ENCODE data around the gene TRIM56. TPM values are rescaled to one million over a fixed set of nuclear protein-coding genes. Genes with fewer than 3 reads are reported as not detected.

TRIM56 gene
- total and polyA plus RNA-seq, 2 of the 13 experiments (the other 11 are each of a cell fraction or from before 2014, with no cell fraction given) = 3.2 to 7.1 TPM

- no peak for TF ChIP-seq TAF15 (IDR thresholded peaks at IDR 0.05; ENCODE audit: low read depth, low read length, poor library complexity, severe bottlenecking)
- no peak for TF ChIP-seq KLF12 (CRISPR knock-in tag; IDR thresholded peaks at IDR 0.05; ENCODE audit: borderline replicate concordance)
- TF ChIP-seq ZNF574 (CRISPR knock-in tag; IDR thresholded peaks at IDR 0.05) = peak; percentile 48; the same call in 1 of the 2 replicates
- 0 out of 2 replicates have a peak, but pooled peaks have one; percentile 11 for TF ChIP-seq MAX (IDR thresholded peaks at IDR 0.05)
- no peak for TF ChIP-seq SOX6 (IDR thresholded peaks at IDR 0.05)
- peak; percentile 54; the same call in 1 of the 2 replicates for TF ChIP-seq SOX6 (CRISPR knock-in tag; IDR thresholded peaks at IDR 0.05)
- TF ChIP-seq MYNN (CRISPR knock-in tag; IDR thresholded peaks at IDR 0.05; ENCODE audit: low read depth) = no peak
- 0 out of 2 replicates have a peak, but pooled peaks have one; percentile 10 for TF ChIP-seq SUZ12 (IDR thresholded peaks at IDR 0.05; ENCODE audit: low read depth, low read length)
- TF ChIP-seq MEF2D (CRISPR knock-in tag; IDR thresholded peaks at IDR 0.05) = peak; percentile 81
- TF ChIP-seq ADNP (CRISPR knock-in tag; IDR thresholded peaks at IDR 0.05) = peak; percentile 45; the same call in 1 of the 2 replicates
- 0 out of 2 replicates have a peak, but pooled peaks have one; percentile 43 for TF ChIP-seq GATA4 (IDR thresholded peaks at IDR 0.05; ENCODE audit: borderline replicate concordance, low read depth)
- TF ChIP-seq ZNF558 (CRISPR knock-in tag; IDR thresholded peaks at IDR 0.05; ENCODE audit: borderline replicate concordance) = peak; percentile 19; the same call in 1 of the 2 replicates
- TF ChIP-seq HMG20A (CRISPR knock-in tag; IDR thresholded peaks at IDR 0.05; ENCODE audit: borderline replicate concordance) = peak; percentile 48; the same call in 1 of the 2 replicates
- TF ChIP-seq RAD51 (IDR thresholded peaks at IDR 0.05; ENCODE audit: borderline replicate concordance) = no peak
- TF ChIP-seq BRD4 (CRISPR knock-in tag; IDR thresholded peaks at IDR 0.05) = peak; percentile 74; the same call in 1 of the 2 replicates
- peak; percentile 35; the same call in 1 of the 2 replicates for TF ChIP-seq TFE3 (CRISPR knock-in tag; IDR thresholded peaks at IDR 0.05)
- 0 out of 2 replicates have a peak, but pooled peaks have one; percentile 52 for TF ChIP-seq HOMEZ (CRISPR knock-in tag; IDR thresholded peaks at IDR 0.05; ENCODE audit: low read depth)
- no peak for TF ChIP-seq MTF2 (CRISPR knock-in tag; IDR thresholded peaks at IDR 0.05; ENCODE audit: borderline replicate concordance)
- peak; percentile 74 for TF ChIP-seq SAP130 (CRISPR knock-in tag; IDR thresholded peaks at IDR 0.05; ENCODE audit: low read depth)
- peak; percentile 45; the same call in 1 of the 2 replicates for TF ChIP-seq ZNF770 (CRISPR knock-in tag; IDR thresholded peaks at IDR 0.05)
- TF ChIP-seq SKI (IDR thresholded peaks at IDR 0.05; ENCODE audit: partially characterized antibody) = peak; percentile 29
Observed at GRCh38 chr7:101121991-101122932, 37.0 kb downstream of the TRIM56 start (continued).
